HepG2 (cell line): ENCODE data around the gene ITGB5. TPM values are rescaled to one million over a fixed set of nuclear protein-coding genes. Genes with fewer than 3 reads are reported as not detected.
A peak's percentile ranks its signal among the peaks of the same experiment; 100 is the strongest.

Experiments used
- ARID2 ChIP-seq: sonication (generic); formaldehyde crosslinking; IDR thresholded peaks from 2 replicates; pipeline ENCODE4 v1.8.1; 2022; ENCODE audit warnings: mild to moderate bottlenecking, missing genetic modification reagents, borderline replicate concordance
- CHD2 ChIP-seq: IDR thresholded peaks from 2 replicates; pipeline ENCODE4 v1.6.1; 2011; ENCODE audit warnings: low read depth, low read length, improper control_type of control experiment
- ERF ChIP-seq: IDR thresholded peaks from 2 replicates; pipeline ENCODE4 v1.6.1; 2018; ENCODE audit warnings: missing biosample characterization, missing genetic modification reagents
- ETV6 ChIP-seq: sonication (generic); formaldehyde crosslinking; conservative IDR thresholded peaks from 2 replicates; pipeline ENCODE4 v1.4.0; 2020; ENCODE audit warnings: missing genetic modification reagents
- MED8 ChIP-seq: sonication (generic); formaldehyde crosslinking; IDR thresholded peaks from 2 replicates; pipeline ENCODE4 v1.8.1; 2023; ENCODE audit warnings: mild to moderate bottlenecking, missing genetic modification reagents; ENCODE audit not compliant: insufficient replicate concordance
- RARA ChIP-seq: IDR thresholded peaks from 2 replicates; pipeline ENCODE4 v1.6.1; 2016; ENCODE audit warnings: missing genetic modification reagents, missing compliant biosample characterization
- RELA ChIP-seq: sonication (generic); formaldehyde crosslinking; IDR thresholded peaks from 2 replicates; pipeline ENCODE4 v1.4.0; 2020; ENCODE audit warnings: missing genetic modification reagents
- TCF12 ChIP-seq, 2 experiments: fragments of 450-650 bp in 1 of 2; sonication (generic) in 1 of 2; formaldehyde crosslinking in 1 of 2; IDR thresholded peaks; 2 replicates each; pipeline versions ENCODE4 v1.6.1 to v1.8.0; 2017 to 2022; ENCODE audit warnings: antibody characterized with exemption in 1 of 2, mild to moderate bottlenecking in 1 of 2, missing genetic modification reagents in 1 of 2, moderate library complexity in 1 of 2
- ZBTB20 ChIP-seq: sonication (generic); formaldehyde crosslinking; IDR thresholded peaks from 2 replicates; pipeline ENCODE4 v1.8.1; 2023; ENCODE audit warnings: missing genetic modification reagents, low read depth, mild to moderate bottlenecking, borderline replicate concordance
- ZNF121 ChIP-seq: sonication (generic); formaldehyde crosslinking; IDR thresholded peaks from 2 replicates; pipeline ENCODE4 v1.5.0; 2020; ENCODE audit warnings: mild to moderate bottlenecking, missing genetic modification reagents
- ZNF207 ChIP-seq: fragments of 450-650 bp; IDR thresholded peaks from 2 replicates; pipeline ENCODE4 v1.6.1; 2016; ENCODE audit warnings: antibody characterized with exemption, borderline replicate concordance
- ZNF329 ChIP-seq: sonication (generic); formaldehyde crosslinking; IDR thresholded peaks from 2 replicates; pipeline ENCODE4 v1.9.0; 2021; ENCODE audit warnings: low read depth, mild to moderate bottlenecking, missing genetic modification reagents
- ZNF558 ChIP-seq: sonication (generic); formaldehyde crosslinking; IDR thresholded peaks from 2 replicates; pipeline ENCODE4 v1.9.0; 2022; ENCODE audit warnings: mild to moderate bottlenecking, missing genetic modification reagents, borderline replicate concordance
- ZNF7 ChIP-seq: IDR thresholded peaks from 2 replicates; pipeline ENCODE4 v1.6.1; 2016; ENCODE audit warnings: missing biosample characterization, missing genetic modification reagents
- ZNF773 ChIP-seq: sonication (generic); formaldehyde crosslinking; IDR thresholded peaks from 2 replicates; pipeline ENCODE4 v1.4.0; 2020; ENCODE audit warnings: missing genetic modification reagents, borderline replicate concordance
- ZNF816 ChIP-seq: sonication (generic); formaldehyde crosslinking; IDR thresholded peaks from 2 replicates; pipeline ENCODE4 v1.8.0; 2022; ENCODE audit warnings: missing genetic modification reagents, mild to moderate bottlenecking, borderline replicate concordance
- polyA plus RNA-seq, 8 experiments: library from polyadenylated mRNA; depleted of rRNA in 3 of 8; stranded (reverse) in 7 of 8; unstranded in 1 of 8; fragments of >200 nt; fragmentation: Illumina TruSeq in 4 of 8; extraction: Trizol in 4 of 8; gene quantifications; 2 replicates each; pipeline versions ENCODE4 v1.2.1 to v1.2.3, GENCODE V29; 2011 to 2016; ENCODE audit warnings: low read depth in 4 of 8, missing spikeins in 1 of 8, mixed read lengths in 1 of 8; ENCODE audit not compliant: insufficient read depth in 1 of 8
- total RNA-seq, 5 experiments: library from RNA; depleted of rRNA; stranded (reverse); fragments of >200 nt; fragmentation: Illumina TruSeq; extraction: Trizol; gene quantifications; 2 replicates each; pipeline ENCODE4 v1.2.3, GENCODE V29; 2016; ENCODE audit warnings: low read depth in 1 of 5
- TF ChIP-seq, protein P1 (sequence below): IDR thresholded peaks from 2 replicates; pipeline ENCODE4 v1.6.1; 2016
- TF ChIP-seq, protein P2 (sequence below): sonication (generic); formaldehyde crosslinking; IDR thresholded peaks from 2 replicates; pipeline ENCODE4 v1.4.0; 2020; ENCODE audit warnings: missing genetic modification reagents
- TF ChIP-seq, protein P3 (sequence below): sonication (generic); formaldehyde crosslinking; IDR thresholded peaks from 2 replicates; pipeline ENCODE4 v1.8.0; 2022; ENCODE audit warnings: missing genetic modification reagents, mild to moderate bottlenecking, moderate library complexity, borderline replicate concordance
- TF ChIP-seq, protein P4 (sequence below): IDR thresholded peaks from 2 replicates; pipeline ENCODE4 v1.6.1; 2016; ENCODE audit warnings: control low read depth
- TF ChIP-seq, protein P5 (sequence below), 2 experiments: sonication (generic) in 1 of 2; formaldehyde crosslinking in 1 of 2; IDR thresholded peaks; 2 replicates each; pipeline versions ENCODE4 v1.5.1 to v1.6.1; 2011 to 2020; ENCODE audit warnings: borderline replicate concordance in 1 of 2, low read depth in 1 of 2, low read length in 1 of 2, mild to moderate bottlenecking in 1 of 2, missing genetic modification reagents in 1 of 2, moderate library complexity in 1 of 2

Gene ITGB5
- total and polyA plus RNA-seq, 2 of the 13 experiments (the other 11 are each of a cell fraction or from before 2014, with no cell fraction given), result 74.1 to 343 TPM

DNA sequence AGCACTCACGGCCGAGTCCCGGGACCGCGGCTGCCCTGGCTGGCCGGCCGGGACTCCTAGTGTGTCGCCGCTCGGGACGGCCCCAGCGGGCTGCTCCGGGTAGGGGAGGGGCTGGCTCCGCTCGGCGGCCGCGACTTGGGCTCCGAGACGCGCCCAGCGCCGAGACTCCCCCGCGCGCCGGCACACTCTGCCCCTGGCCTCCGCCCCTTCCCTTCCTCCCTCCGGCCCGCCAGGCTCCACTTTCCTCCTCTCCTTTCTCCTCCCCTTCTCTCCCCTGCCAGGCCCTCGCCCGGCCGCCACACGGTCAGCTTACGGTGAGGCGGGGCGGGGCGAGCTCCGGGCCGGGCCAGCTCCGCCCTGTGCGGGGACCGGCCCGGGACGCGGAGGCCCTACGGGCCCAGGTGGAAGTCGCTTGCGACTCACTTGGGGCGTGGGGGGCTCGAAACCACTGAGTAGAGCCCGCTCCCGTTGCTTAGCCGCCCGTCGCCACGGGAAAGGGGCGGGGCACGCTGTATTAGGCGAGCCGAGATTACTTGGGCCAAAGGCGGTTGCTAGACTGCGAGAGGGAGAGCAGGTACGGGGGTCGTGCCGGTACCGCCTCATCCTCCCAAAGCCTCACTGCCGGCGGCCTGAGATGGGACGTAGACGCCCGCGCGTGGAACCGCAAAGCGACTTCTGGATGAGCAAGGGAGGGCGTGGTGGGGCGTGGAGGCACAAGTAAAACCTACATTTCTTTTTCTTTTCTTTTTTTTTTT, at the start of gene ITGB5 (continued):
- TF ChIP-seq, protein P1, sequence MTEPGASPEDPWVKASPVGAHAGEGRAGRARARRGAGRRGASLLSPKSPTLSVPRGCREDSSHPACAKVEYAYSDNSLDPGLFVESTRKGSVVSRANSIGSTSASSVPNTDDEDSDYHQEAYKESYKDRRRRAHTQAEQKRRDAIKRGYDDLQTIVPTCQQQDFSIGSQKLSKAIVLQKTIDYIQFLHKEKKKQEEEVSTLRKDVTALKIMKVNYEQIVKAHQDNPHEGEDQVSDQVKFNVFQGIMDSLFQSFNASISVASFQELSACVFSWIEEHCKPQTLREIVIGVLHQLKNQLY (CRISPR knock-in tag), result 0 out of 2 replicates have a peak, but pooled peaks have one; percentile 39
- TF ChIP-seq, protein P2, sequence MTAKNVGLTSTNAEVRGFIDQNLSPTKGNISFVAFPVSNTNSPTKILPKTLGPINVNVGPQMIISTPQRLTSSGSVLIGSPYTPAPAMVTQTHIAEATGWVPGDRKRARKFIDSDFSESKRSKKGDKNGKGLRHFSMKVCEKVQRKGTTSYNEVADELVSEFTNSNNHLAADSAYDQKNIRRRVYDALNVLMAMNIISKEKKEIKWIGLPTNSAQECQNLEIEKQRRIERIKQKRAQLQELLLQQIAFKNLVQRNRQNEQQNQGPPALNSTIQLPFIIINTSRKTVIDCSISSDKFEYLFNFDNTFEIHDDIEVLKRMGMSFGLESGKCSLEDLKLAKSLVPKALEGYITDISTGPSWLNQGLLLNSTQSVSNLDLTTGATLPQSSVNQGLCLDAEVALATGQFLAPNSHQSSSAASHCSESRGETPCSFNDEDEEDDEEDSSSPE (CRISPR knock-in tag), result peak; percentile 53
- 0 out of 2 replicates have a peak, but pooled peaks have one; percentile 27 for TF ChIP-seq ZNF121 (CRISPR knock-in tag)
- TF ChIP-seq ZNF207, result no peak
- no peak for TF ChIP-seq MED8 (CRISPR knock-in tag)
- TF ChIP-seq ERF (CRISPR knock-in tag), result peak; percentile 70; the same call in 1 of the 2 replicates
- 0 out of 2 replicates have a peak, but pooled peaks have one; percentile 33 for TF ChIP-seq RELA
- no peak for TF ChIP-seq CHD2
- 0 out of 2 replicates have a peak, but pooled peaks have one; percentile 15 for TF ChIP-seq ZNF7 (CRISPR knock-in tag)
- TF ChIP-seq, protein P3, sequence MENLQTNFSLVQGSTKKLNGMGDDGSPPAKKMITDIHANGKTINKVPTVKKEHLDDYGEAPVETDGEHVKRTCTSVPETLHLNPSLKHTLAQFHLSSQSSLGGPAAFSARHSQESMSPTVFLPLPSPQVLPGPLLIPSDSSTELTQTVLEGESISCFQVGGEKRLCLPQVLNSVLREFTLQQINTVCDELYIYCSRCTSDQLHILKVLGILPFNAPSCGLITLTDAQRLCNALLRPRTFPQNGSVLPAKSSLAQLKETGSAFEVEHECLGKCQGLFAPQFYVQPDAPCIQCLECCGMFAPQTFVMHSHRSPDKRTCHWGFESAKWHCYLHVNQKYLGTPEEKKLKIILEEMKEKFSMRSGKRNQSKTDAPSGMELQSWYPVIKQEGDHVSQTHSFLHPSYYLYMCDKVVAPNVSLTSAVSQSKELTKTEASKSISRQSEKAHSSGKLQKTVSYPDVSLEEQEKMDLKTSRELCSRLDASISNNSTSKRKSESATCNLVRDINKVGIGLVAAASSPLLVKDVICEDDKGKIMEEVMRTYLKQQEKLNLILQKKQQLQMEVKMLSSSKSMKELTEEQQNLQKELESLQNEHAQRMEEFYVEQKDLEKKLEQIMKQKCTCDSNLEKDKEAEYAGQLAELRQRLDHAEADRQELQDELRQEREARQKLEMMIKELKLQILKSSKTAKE (CRISPR knock-in tag), result peak; percentile 53
- TF ChIP-seq TCF12 (IDR thresholded peaks at IDR 0.05), result no peak
- 0 out of 2 replicates have a peak, but pooled peaks have one; percentile 13 for TF ChIP-seq TCF12 (CRISPR knock-in tag; IDR thresholded peaks at IDR 0.05)
- 0 out of 2 replicates have a peak, but pooled peaks have one; percentile 20 for TF ChIP-seq ZBTB20 (CRISPR knock-in tag)
- peak; percentile 50; the same call in 1 of the 2 replicates for TF ChIP-seq RARA (CRISPR knock-in tag)
- peak; percentile 78; the same call in 1 of the 2 replicates for TF ChIP-seq ZNF558 (CRISPR knock-in tag)
- TF ChIP-seq, protein P4, sequence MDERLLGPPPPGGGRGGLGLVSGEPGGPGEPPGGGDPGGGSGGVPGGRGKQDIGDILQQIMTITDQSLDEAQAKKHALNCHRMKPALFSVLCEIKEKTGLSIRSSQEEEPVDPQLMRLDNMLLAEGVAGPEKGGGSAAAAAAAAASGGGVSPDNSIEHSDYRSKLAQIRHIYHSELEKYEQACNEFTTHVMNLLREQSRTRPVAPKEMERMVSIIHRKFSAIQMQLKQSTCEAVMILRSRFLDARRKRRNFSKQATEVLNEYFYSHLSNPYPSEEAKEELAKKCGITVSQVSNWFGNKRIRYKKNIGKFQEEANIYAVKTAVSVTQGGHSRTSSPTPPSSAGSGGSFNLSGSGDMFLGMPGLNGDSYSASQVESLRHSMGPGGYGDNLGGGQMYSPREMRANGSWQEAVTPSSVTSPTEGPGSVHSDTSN (CRISPR knock-in tag), result no peak
- TF ChIP-seq ETV6 (CRISPR knock-in tag), result peak; percentile 78
- 0 out of 2 replicates have a peak, but pooled peaks have one; percentile 22 for TF ChIP-seq ZNF329 (CRISPR knock-in tag)
- no peak for TF ChIP-seq ZNF773 (CRISPR knock-in tag)
- no peak for TF ChIP-seq ARID2 (CRISPR knock-in tag)
- TF ChIP-seq ZNF816 (CRISPR knock-in tag), result 0 out of 2 replicates have a peak, but pooled peaks have one; percentile 3
- TF ChIP-seq, protein P5, sequence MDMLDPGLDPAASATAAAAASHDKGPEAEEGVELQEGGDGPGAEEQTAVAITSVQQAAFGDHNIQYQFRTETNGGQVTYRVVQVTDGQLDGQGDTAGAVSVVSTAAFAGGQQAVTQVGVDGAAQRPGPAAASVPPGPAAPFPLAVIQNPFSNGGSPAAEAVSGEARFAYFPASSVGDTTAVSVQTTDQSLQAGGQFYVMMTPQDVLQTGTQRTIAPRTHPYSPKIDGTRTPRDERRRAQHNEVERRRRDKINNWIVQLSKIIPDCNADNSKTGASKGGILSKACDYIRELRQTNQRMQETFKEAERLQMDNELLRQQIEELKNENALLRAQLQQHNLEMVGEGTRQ (IDR thresholded peaks at IDR 0.05; ENCODE audit: low read depth, low read length), result no peak
- TF ChIP-seq, protein P5 (CRISPR knock-in tag; IDR thresholded peaks at IDR 0.05; ENCODE audit: borderline replicate concordance), result no peak
